GM23248 (cell line): ENCODE measurements around the gene C5orf63.

Source experiments
- EZH2 ChIP-seq: fragments of 200-600 bp; sonication (generic); IDR thresholded peaks from 2 replicates; pipeline ENCODE4 v1.6.1; 2018; ENCODE audit warnings: antibody characterized with exemption, mild to moderate bottlenecking; ENCODE audit not compliant: insufficient read depth, poor library complexity, severe bottlenecking
- EZH2phosphoT487 ChIP-seq: fragments of 200-600 bp; sonication (generic); IDR thresholded peaks from 2 replicates; pipeline ENCODE4 v1.6.1; 2018; ENCODE audit warnings: antibody characterized with exemption, moderate library complexity, mild to moderate bottlenecking, low read depth; ENCODE audit not compliant: insufficient read depth

GRCh38 chr5:127030259-127031146, 42.8 kb downstream of the C5orf63 start, which contains the start of gene MARCHF3:
- TF ChIP-seq EZH2 (no peak), EZH2phosphoT487 (no peak)
